IMR-90 (cell line): ENCODE data around the gene ADAM33. TPM values are rescaled to one million over a fixed set of nuclear protein-coding genes. Genes with fewer than 3 reads are reported as not detected.

Source experiments
- ATAC-seq: fragments of 200-7000 bp; cut with Tn5 transposase; 2 replicates; pipeline ENCODE4 v1.9.1; 2020; ENCODE audit warnings: low read depth, mild to moderate bottlenecking, moderate library complexity
- BruUV-seq: library from RNA; stranded (reverse); fragments of 400-500 nt; replicated peaks from 2 replicates; lab custom pipeline; 2021; lab: Mats Ljungman, UMichigan
- CTCF ChIA-PET: fragments of 300-600 bp; formaldehyde crosslinking; extraction: SDS; loops from one replicate; lab custom pipeline; 2021; ENCODE audit warnings: antibody characterized with exemption; lab: Yijun Ruan, JAX
- POLR2A ChIA-PET: fragments of 300-600 bp; sonication (Branson Sonifier 250); formaldehyde crosslinking; loops from one replicate; lab custom pipeline; 2022; ENCODE audit warnings: antibody characterized with exemption; ENCODE audit not compliant: unreplicated experiment; lab: Charles Lee
- DNase-seq: peaks from one replicate; pipeline ENCODE4 v3.0.0; 2013
- H2AFZ ChIP-seq: replicated peaks from 2 replicates; pipeline ENCODE3; 2013; ENCODE audit warnings: low read length, mild to moderate bottlenecking; ENCODE audit not compliant: poor library complexity
- H2AK5ac ChIP-seq: 2 replicates; pipeline ENCODE4 v1.6.1; 2013; ENCODE audit warnings: low read depth, low read length, inconsistent platforms
- H2AK9ac ChIP-seq: replicated peaks from 2 replicates; pipeline ENCODE3; 2013; ENCODE audit warnings: mild to moderate bottlenecking, low read depth, low read length, moderate library complexity; ENCODE audit not compliant: poor library complexity
- H2BK120ac ChIP-seq: 2 replicates; pipeline ENCODE4 v1.6.1; 2013; ENCODE audit warnings: low read depth, low read length, inconsistent platforms
- H2BK15ac ChIP-seq: 3 replicates; pipeline ENCODE4 v1.6.1; 2013; ENCODE audit warnings: low read depth, low read length, inconsistent platforms
- H2BK20ac ChIP-seq: 2 replicates; pipeline ENCODE4 v1.6.1; 2013; ENCODE audit warnings: low read depth, mild to moderate bottlenecking, inconsistent platforms, low read length, moderate library complexity
- H2BK5ac ChIP-seq: 2 replicates; pipeline ENCODE4 v1.6.1; 2013; ENCODE audit warnings: mild to moderate bottlenecking, low read depth, low read length, inconsistent platforms; ENCODE audit not compliant: poor library complexity, severe bottlenecking
- H3K14ac ChIP-seq: replicated peaks from 2 replicates; pipeline ENCODE4 v1.6.1; 2013; ENCODE audit warnings: low read depth, low read length, inconsistent platforms
- H3K18ac ChIP-seq: 2 replicates; pipeline ENCODE4 v1.6.1; 2013; ENCODE audit warnings: low read depth, low read length, control low read depth
- H3K23ac ChIP-seq: 2 replicates; pipeline ENCODE4 v1.6.1; 2013; ENCODE audit warnings: low read depth, low read length, inconsistent platforms
- H3K27ac ChIP-seq: 2 replicates; pipeline ENCODE4 v1.5.1; 2013; ENCODE audit warnings: mild to moderate bottlenecking, control low read depth, low read length; ENCODE audit not compliant: insufficient read depth
- H3K27me3 ChIP-seq: 2 replicates; pipeline ENCODE4 v1.6.1; 2013; ENCODE audit warnings: low read length; ENCODE audit not compliant: control insufficient read depth, insufficient read depth
- H3K36me3 ChIP-seq: 2 replicates; pipeline ENCODE4 v1.6.1; 2013; ENCODE audit warnings: low read length, mixed read lengths; ENCODE audit not compliant: control insufficient read depth, insufficient read depth
- H3K4ac ChIP-seq: 2 replicates; pipeline ENCODE4 v1.6.1; 2013; ENCODE audit warnings: low read depth, low read length, inconsistent platforms
- H3K4me1 ChIP-seq: 2 replicates; pipeline ENCODE4 v1.6.1; 2013; ENCODE audit warnings: low read length, mixed read lengths; ENCODE audit not compliant: control insufficient read depth, insufficient read depth
- H3K4me2 ChIP-seq: 2 replicates; pipeline ENCODE4 v1.6.1; 2013; ENCODE audit warnings: low read depth, mild to moderate bottlenecking, control low read depth, low read length, moderate library complexity
- H3K4me3 ChIP-seq: 2 replicates; pipeline ENCODE4 v1.5.1; 2013; ENCODE audit warnings: low read depth, mild to moderate bottlenecking, control low read depth, low read length, moderate library complexity; ENCODE audit not compliant: insufficient read depth
- H3K56ac ChIP-seq: 2 replicates; pipeline ENCODE4 v1.6.1; 2013; ENCODE audit warnings: low read length, inconsistent platforms; ENCODE audit not compliant: insufficient read depth; ENCODE audit errors: extremely low read depth
- H3K79me1 ChIP-seq, 2 experiments: 2 replicates each; pipeline ENCODE4 v1.6.1; 2013; ENCODE audit warnings: low read length in 2 of 2, inconsistent platforms in 1 of 2, low read depth in 1 of 2
- H3K9ac ChIP-seq: 2 replicates; pipeline ENCODE4 v1.6.1; 2013; ENCODE audit warnings: low read depth, low read length, control low read depth
- H3K9me1 ChIP-seq: 2 replicates; pipeline ENCODE4 v1.6.1; 2013; ENCODE audit warnings: low read length, inconsistent platforms; ENCODE audit not compliant: insufficient read depth
- H3K9me3 ChIP-seq: 2 replicates; pipeline ENCODE4 v1.6.1; 2013; ENCODE audit warnings: low read length; ENCODE audit not compliant: control insufficient read depth, insufficient read depth
- H4K20me1 ChIP-seq: 2 replicates; pipeline ENCODE4 v1.6.1; 2013; ENCODE audit warnings: low read length, inconsistent platforms; ENCODE audit not compliant: insufficient read depth
- H4K5ac ChIP-seq: 2 replicates; pipeline ENCODE4 v1.6.1; 2013; ENCODE audit warnings: mild to moderate bottlenecking, low read depth, low read length, control low read depth
- H4K8ac ChIP-seq, 2 experiments: 2 replicates each; pipeline ENCODE4 v1.6.1; 2013; ENCODE audit warnings: low read depth in 2 of 2, low read length in 2 of 2, control low read depth in 1 of 2, inconsistent platforms in 1 of 2
- H4K91ac ChIP-seq: 2 replicates; pipeline ENCODE4 v1.6.1; 2013; ENCODE audit warnings: low read depth, low read length, inconsistent platforms; ENCODE audit not compliant: insufficient read depth
- BHLHE40 ChIP-seq: fragments of 150-350 bp; IDR thresholded peaks from 2 replicates; pipeline ENCODE4 v1.6.1; 2016; ENCODE audit warnings: mild to moderate bottlenecking, low read depth, low read length
- CEBPB ChIP-seq: IDR thresholded peaks from 2 replicates; pipeline ENCODE4 v1.6.1; 2012; ENCODE audit warnings: low read depth, low read length, improper control_type of control experiment
- CHD1 ChIP-seq: IDR thresholded peaks from 2 replicates; pipeline ENCODE4 v1.6.1; 2012; ENCODE audit warnings: low read depth, low read length, improper control_type of control experiment
- CTCF ChIP-seq: conservative IDR thresholded peaks from 2 replicates; pipeline ENCODE4 v1.5.1; 2012; ENCODE audit warnings: mild to moderate bottlenecking, low read depth, low read length, improper control_type of control experiment
- ELK1 ChIP-seq: fragments of 150-350 bp; IDR thresholded peaks from 2 replicates; pipeline ENCODE4 v1.6.1; 2016; ENCODE audit warnings: low read depth, mild to moderate bottlenecking, low read length, moderate library complexity, borderline replicate concordance
- MAFK ChIP-seq: IDR thresholded peaks from 2 replicates; pipeline ENCODE4 v1.6.1; 2012; ENCODE audit warnings: low read depth, low read length, improper control_type of control experiment
- MAZ ChIP-seq: IDR thresholded peaks from 2 replicates; pipeline ENCODE4 v1.6.1; 2012; ENCODE audit warnings: low read depth, mild to moderate bottlenecking, low read length, improper control_type of control experiment, moderate library complexity, borderline replicate concordance
- MXI1 ChIP-seq: IDR thresholded peaks from 2 replicates; pipeline ENCODE4 v1.6.1; 2012; ENCODE audit warnings: low read depth, mild to moderate bottlenecking, low read length, moderate library complexity, borderline replicate concordance
- NFE2L2 ChIP-seq: fragments of 150-350 bp; IDR thresholded peaks from 2 replicates; pipeline ENCODE4 v1.6.1; 2016; ENCODE audit warnings: low read depth, mild to moderate bottlenecking, low read length
- POLR2A ChIP-seq: IDR thresholded peaks from 2 replicates; pipeline ENCODE4 v1.6.1; 2012; ENCODE audit warnings: mild to moderate bottlenecking, low read depth, low read length
- RAD21 ChIP-seq: IDR thresholded peaks from 2 replicates; pipeline ENCODE4 v1.6.1; 2012; ENCODE audit warnings: low read length, improper control_type of control experiment
- RCOR1 ChIP-seq: IDR thresholded peaks from 2 replicates; pipeline ENCODE4 v1.6.1; 2012; ENCODE audit warnings: mild to moderate bottlenecking, low read length, improper control_type of control experiment; ENCODE audit not compliant: insufficient replicate concordance
- RFX5 ChIP-seq: IDR thresholded peaks from 2 replicates; pipeline ENCODE4 v1.8.0; 2012; ENCODE audit warnings: low read depth, mild to moderate bottlenecking, low read length, moderate library complexity
- SMC3 ChIP-seq: fragments of 150-350 bp; IDR thresholded peaks from 2 replicates; pipeline ENCODE4 v1.6.1; 2016; ENCODE audit warnings: low read depth, mild to moderate bottlenecking, antibody characterized with exemption, low read length, moderate library complexity
- USF2 ChIP-seq: fragments of 150-350 bp; IDR thresholded peaks from 2 replicates; pipeline ENCODE4 v1.6.1; 2017; ENCODE audit warnings: mild to moderate bottlenecking, antibody characterized with exemption, low read length, low read depth
- WGBS, 2 experiments: methylation state at CpG; one replicate each; pipeline versions ENCODE4 v1.1.5 to v1.1.7; 2013; ENCODE audit warnings: missing lambda C conversion rate in 2 of 2; ENCODE audit not compliant: insufficient read length in 1 of 2; ENCODE audit errors: extremely low coverage in 2 of 2; 5-methylcytosine and 5-hydroxymethylcytosine counted together
- dilution Hi-C: fragments of 300-500 bp; cut with HindIII; formaldehyde crosslinking; loops from one replicate; pipeline ENCODE4 v1.14.3; 2018; ENCODE audit warnings: low sequenced_read_pairs; ENCODE audit not compliant: unreplicated experiment
- in situ Hi-C: fragments of 300-500 bp; cut with MboI; formaldehyde crosslinking; loops from 3 replicates; pipeline ENCODE4 v1.14.3; 2019; ENCODE audit warnings: low sequenced_read_pairs, inconsistent platforms, mixed read lengths
- intact Hi-C: fragments of 100-400 bp; cut with micrococcal nuclease; formaldehyde crosslinking; loops from 2 replicates; pipeline ENCODE4 v1.10.0; 2022
- polyA plus RNA-seq, 3 experiments: library from polyadenylated mRNA; depleted of rRNA; stranded (reverse); fragments of >200 nt; gene quantifications; 2 replicates each; pipeline ENCODE4 v1.2.3, GENCODE V29; 2012; ENCODE audit warnings: low replicate concordance in 1 of 3
- total RNA-seq: library from RNA; depleted of rRNA; stranded (reverse); fragments of >200 nt; gene quantifications from 2 replicates; pipeline ENCODE4 v1.2.3, GENCODE V29; 2012

ADAM33 gene
- total and polyA plus RNA-seq, 2 of the 4 experiments (the other 2 are of a cell fraction): 0.18 to 1.7 TPM

GRCh38 chr20:3672547-3673171 is 9.2 kb downstream of the ADAM33 start:
- DNase-seq (no peak), ATAC-seq (no peak)
- Histone ChIP-seq H3K4ac (no peak overlapping the region), H3K9ac (no peak overlapping the region), H2AFZ (peak overlapping the region; percentile 69), H2AK5ac (no peak overlapping the region), H4K91ac (no peak overlapping the region), H3K9me3 (no peaks in the 10 kb centered on the region), H3K79me1 (no peaks in the 10 kb centered on the region), H3K36me3 (no peaks in the 10 kb centered on the region), H3K4me1 (peaks cover 5% of the 10 kb centered on the region; the same call in 1 of the 2 replicates), H3K27me3 (peaks cover 56% of the 10 kb centered on the region), H3K9me1 (no peaks in the 10 kb centered on the region), H3K14ac (no peak overlapping the region), H3K56ac (no peak overlapping the region), H4K8ac (no peak overlapping the region), H3K27ac (no peak overlapping the region), H2AK9ac (no peak overlapping the region), H2BK120ac (no peak overlapping the region), H3K18ac (no peak overlapping the region), H4K20me1 (no peaks in the 10 kb centered on the region), H3K4me3 (no peak overlapping the region), H4K5ac (no peak overlapping the region), H3K4me2 (no peak overlapping the region; the same call in 1 of the 2 replicates), H2BK5ac (no peak overlapping the region), H3K23ac (no peak overlapping the region), H2BK20ac (no peak overlapping the region), H2BK15ac (no peak overlapping the region)
- no peak for TF ChIP-seq CHD1
- TF ChIP-seq POLR2A: no peak
- no peak for TF ChIP-seq MAZ
- TF ChIP-seq CEBPB: no peak
- TF ChIP-seq RAD21: no peak
- no peak for TF ChIP-seq USF2
- TF ChIP-seq RFX5: no peak
- TF ChIP-seq RCOR1: no peak
- no peak for TF ChIP-seq MAFK
- TF ChIP-seq SMC3: no peak
- TF ChIP-seq NFE2L2: no peak
- no peak for TF ChIP-seq ELK1
- no peak for TF ChIP-seq BHLHE40
- no peak for TF ChIP-seq CTCF
- TF ChIP-seq MXI1: no peak
- no TSS peak for BruUV-seq
- dilution Hi-C loops (no loop called here), intact Hi-C loops (loop anchor here (10.0 kb wide), 1 partner anchor 412 kb away; no protein-coding TSS in a partner anchor), in situ Hi-C loops (no loop called here)
- CTCF ChIA-PET: interaction anchor here (0.9 kb wide), 1 partner anchor 38 kb away, joined by 5 read pairs; no protein-coding TSS in a partner anchor
- POLR2A ChIA-PET: no interaction called here
- WGBS, 2 experiments: 9% methylated on average over 33 of the region's 58 CpGs; no CpG with 5 or more reads in 1 of the 2 experiments
